GM23338 (cell line): ENCODE measurements around the gene ANKRD65. TPM values are rescaled to one million over a fixed set of nuclear protein-coding genes. Genes with fewer than 3 reads are reported as not detected.

Experiments used
- ATAC-seq: fragments of 200-7000 bp; cut with Tn5 transposase; 3 replicates; pipeline ENCODE4 v1.9.1; 2020
- DNase-seq: peaks from one replicate; pipeline ENCODE4 v3.0.0-alpha.2; 2015; ENCODE audit warnings: low spot score
- H2AFZ ChIP-seq: fragments of 200-600 bp; sonication (generic); 2 replicates; pipeline ENCODE4 v1.8.0; 2016; ENCODE audit warnings: antibody characterized with exemption, mild to moderate bottlenecking, moderate library complexity
- H3F3A ChIP-seq: fragments of 200-600 bp; sonication (generic); replicated peaks from 2 replicates; pipeline ENCODE4 v1.8.0; 2017; ENCODE audit warnings: antibody characterized with exemption, mixed run types, low read depth
- H3K27ac ChIP-seq: fragments of 200-600 bp; sonication (generic); 2 replicates; pipeline ENCODE4 v1.6.1; 2016; ENCODE audit warnings: low read depth
- H3K27me3 ChIP-seq: fragments of 200-600 bp; sonication (generic); 2 replicates; pipeline ENCODE4 v1.8.0; 2016; ENCODE audit warnings: mild to moderate bottlenecking, mixed run types, moderate library complexity; ENCODE audit not compliant: insufficient read depth
- H3K36me3 ChIP-seq: fragments of 200-600 bp; sonication (generic); 2 replicates; pipeline ENCODE4 v1.8.0; 2016; ENCODE audit warnings: mild to moderate bottlenecking; ENCODE audit not compliant: insufficient read depth
- H3K4me1 ChIP-seq: fragments of 200-600 bp; sonication (generic); 2 replicates; pipeline ENCODE4 v1.8.0; 2016; ENCODE audit warnings: mild to moderate bottlenecking, moderate library complexity; ENCODE audit not compliant: insufficient read depth
- H3K4me2 ChIP-seq: fragments of 200-600 bp; sonication (generic); 2 replicates; pipeline ENCODE4 v1.7.1; 2017; ENCODE audit warnings: mixed run types
- H3K4me3 ChIP-seq: fragments of 200-600 bp; sonication (generic); 2 replicates; pipeline ENCODE4 v1.6.1; 2016; ENCODE audit warnings: mixed run types
- H3K79me2 ChIP-seq: fragments of 200-600 bp; sonication (generic); replicated peaks from 2 replicates; pipeline ENCODE4 v1.8.0; 2017; ENCODE audit warnings: mild to moderate bottlenecking; ENCODE audit not compliant: insufficient read depth
- H3K9me2 ChIP-seq: fragments of 200-600 bp; sonication (generic); 2 replicates; pipeline ENCODE4 v1.8.0; 2017; ENCODE audit not compliant: insufficient read depth
- H4K20me1 ChIP-seq: fragments of 200-600 bp; sonication (generic); replicated peaks from 2 replicates; pipeline ENCODE4 v1.8.0; 2017; ENCODE audit warnings: mild to moderate bottlenecking; ENCODE audit not compliant: insufficient read depth
- H3K27ac Mint-ChIP-seq: 2 replicates; pipeline ENCODE4 v1.8.0; 2020; ENCODE audit warnings: inconsistent platforms, mild to moderate bottlenecking, moderate library complexity, mixed read lengths
- H3K27me3 Mint-ChIP-seq: 3 replicates; pipeline ENCODE4 v1.8.0; 2022; ENCODE audit warnings: low read depth, mild to moderate bottlenecking, moderate library complexity, mixed read lengths, inconsistent platforms; ENCODE audit not compliant: insufficient read depth, poor library complexity
- H3K36me3 Mint-ChIP-seq: 3 replicates; pipeline ENCODE4 v1.8.0; 2021; ENCODE audit warnings: low read depth, mild to moderate bottlenecking, inconsistent platforms, moderate library complexity, mixed read lengths
- H3K4me1 Mint-ChIP-seq: 3 replicates; pipeline ENCODE4 v1.8.0; 2020; ENCODE audit warnings: mild to moderate bottlenecking, inconsistent platforms, mixed read lengths
- H3K4me3 Mint-ChIP-seq: 3 replicates; pipeline ENCODE4 v1.8.0; 2021; ENCODE audit warnings: moderate library complexity, mild to moderate bottlenecking, inconsistent platforms, mixed read lengths
- H3K9me3 Mint-ChIP-seq: 3 replicates; pipeline ENCODE4 v1.8.0; 2020; ENCODE audit warnings: moderate library complexity, mild to moderate bottlenecking, inconsistent platforms, mixed read lengths
- JUNB ChIP-seq: IDR thresholded peaks from one replicate; pipeline ENCODE4 v1.6.1; 2016; ENCODE audit warnings: antibody characterized with exemption; ENCODE audit not compliant: unreplicated experiment
- POLR2AphosphoS5 ChIP-seq: IDR thresholded peaks from 2 replicates; pipeline ENCODE4 v1.6.1; 2016; ENCODE audit warnings: antibody characterized with exemption, low read depth
- ZNF114 ChIP-seq: fragments of 250-450 bp; sonication (Bioruptor Pico); IDR thresholded peaks from 2 replicates; pipeline ENCODE4 v1.5.0; 2020; ENCODE audit warnings: mild to moderate bottlenecking, moderate library complexity
- ZNF331 ChIP-seq: fragments of 250-450 bp; sonication (Bioruptor Pico); IDR thresholded peaks from 2 replicates; pipeline ENCODE4 v1.5.0; 2020; ENCODE audit warnings: low read depth, mild to moderate bottlenecking, moderate library complexity
- polyA plus RNA-seq: library from polyadenylated mRNA; unstranded; fragments of >200 nt; fragmentation: Nextera tagmentation; extraction: Ambion mirVana; gene quantifications from 2 replicates; pipeline ENCODE4 v1.2.1, GENCODE V29; 2016
- total RNA-seq: library from RNA; depleted of rRNA; stranded (reverse); fragments of >200 nt; shearing (Covaris generic); gene quantifications from 2 replicates; pipeline ENCODE4 v1.2.3, GENCODE V29; 2014
- TF ChIP-seq, protein P1 (sequence below): fragments of 250-450 bp; sonication (Bioruptor Pico); IDR thresholded peaks from 2 replicates; pipeline ENCODE4 v1.5.0; 2020; ENCODE audit warnings: mild to moderate bottlenecking, moderate library complexity
- TF ChIP-seq, protein P2 (sequence below): IDR thresholded peaks from 2 replicates; pipeline ENCODE4 v1.6.1; 2016; ENCODE audit warnings: antibody characterized with exemption

ANKRD65 gene
- total and polyA plus RNA-seq, 2 experiments from 2014 or later: 1.6 to 1.7 TPM

DNA sequence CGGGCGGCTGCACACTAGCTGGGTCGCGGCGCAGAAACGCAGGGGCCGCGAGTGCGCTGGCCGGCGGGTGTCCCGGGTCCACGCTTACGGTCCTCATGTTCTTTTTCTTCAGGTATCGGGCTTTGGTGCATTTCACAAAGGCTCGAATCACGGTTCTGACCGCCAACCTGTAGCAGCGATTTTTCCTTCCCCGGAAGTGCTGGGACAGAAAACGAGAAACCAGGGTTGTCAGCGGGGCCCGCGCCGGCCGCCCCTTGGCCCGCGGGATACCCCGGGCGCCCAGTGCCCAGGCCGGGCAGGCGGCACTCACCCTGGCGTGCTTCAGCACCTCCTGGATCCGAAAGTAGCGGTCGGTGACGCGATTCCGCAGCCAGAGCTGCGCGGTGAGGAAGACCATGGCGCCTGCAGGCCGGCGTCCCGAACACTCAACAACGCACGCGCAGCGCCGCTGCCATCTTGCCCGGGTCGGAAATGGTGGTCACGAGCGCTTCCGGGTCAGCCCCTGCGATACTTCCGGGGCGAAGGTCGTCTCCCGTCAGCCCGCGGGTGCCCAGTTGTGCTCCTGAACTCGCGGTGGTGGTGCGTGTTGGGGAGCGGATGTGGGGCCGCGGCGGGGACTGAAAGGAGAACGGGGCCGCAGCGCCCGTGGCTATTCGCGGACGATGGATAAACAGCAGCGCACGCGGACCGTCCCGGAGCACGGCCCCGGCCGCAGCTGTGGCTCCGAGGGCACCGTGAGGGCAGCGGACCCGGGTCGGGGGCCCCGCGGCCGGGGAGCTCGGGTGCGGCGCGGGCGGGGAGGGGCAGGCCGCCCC lies 14.0 kb downstream of the ANKRD65 start, which contains the start of gene MRPL20 (continued):
- TF ChIP-seq, protein P1, sequence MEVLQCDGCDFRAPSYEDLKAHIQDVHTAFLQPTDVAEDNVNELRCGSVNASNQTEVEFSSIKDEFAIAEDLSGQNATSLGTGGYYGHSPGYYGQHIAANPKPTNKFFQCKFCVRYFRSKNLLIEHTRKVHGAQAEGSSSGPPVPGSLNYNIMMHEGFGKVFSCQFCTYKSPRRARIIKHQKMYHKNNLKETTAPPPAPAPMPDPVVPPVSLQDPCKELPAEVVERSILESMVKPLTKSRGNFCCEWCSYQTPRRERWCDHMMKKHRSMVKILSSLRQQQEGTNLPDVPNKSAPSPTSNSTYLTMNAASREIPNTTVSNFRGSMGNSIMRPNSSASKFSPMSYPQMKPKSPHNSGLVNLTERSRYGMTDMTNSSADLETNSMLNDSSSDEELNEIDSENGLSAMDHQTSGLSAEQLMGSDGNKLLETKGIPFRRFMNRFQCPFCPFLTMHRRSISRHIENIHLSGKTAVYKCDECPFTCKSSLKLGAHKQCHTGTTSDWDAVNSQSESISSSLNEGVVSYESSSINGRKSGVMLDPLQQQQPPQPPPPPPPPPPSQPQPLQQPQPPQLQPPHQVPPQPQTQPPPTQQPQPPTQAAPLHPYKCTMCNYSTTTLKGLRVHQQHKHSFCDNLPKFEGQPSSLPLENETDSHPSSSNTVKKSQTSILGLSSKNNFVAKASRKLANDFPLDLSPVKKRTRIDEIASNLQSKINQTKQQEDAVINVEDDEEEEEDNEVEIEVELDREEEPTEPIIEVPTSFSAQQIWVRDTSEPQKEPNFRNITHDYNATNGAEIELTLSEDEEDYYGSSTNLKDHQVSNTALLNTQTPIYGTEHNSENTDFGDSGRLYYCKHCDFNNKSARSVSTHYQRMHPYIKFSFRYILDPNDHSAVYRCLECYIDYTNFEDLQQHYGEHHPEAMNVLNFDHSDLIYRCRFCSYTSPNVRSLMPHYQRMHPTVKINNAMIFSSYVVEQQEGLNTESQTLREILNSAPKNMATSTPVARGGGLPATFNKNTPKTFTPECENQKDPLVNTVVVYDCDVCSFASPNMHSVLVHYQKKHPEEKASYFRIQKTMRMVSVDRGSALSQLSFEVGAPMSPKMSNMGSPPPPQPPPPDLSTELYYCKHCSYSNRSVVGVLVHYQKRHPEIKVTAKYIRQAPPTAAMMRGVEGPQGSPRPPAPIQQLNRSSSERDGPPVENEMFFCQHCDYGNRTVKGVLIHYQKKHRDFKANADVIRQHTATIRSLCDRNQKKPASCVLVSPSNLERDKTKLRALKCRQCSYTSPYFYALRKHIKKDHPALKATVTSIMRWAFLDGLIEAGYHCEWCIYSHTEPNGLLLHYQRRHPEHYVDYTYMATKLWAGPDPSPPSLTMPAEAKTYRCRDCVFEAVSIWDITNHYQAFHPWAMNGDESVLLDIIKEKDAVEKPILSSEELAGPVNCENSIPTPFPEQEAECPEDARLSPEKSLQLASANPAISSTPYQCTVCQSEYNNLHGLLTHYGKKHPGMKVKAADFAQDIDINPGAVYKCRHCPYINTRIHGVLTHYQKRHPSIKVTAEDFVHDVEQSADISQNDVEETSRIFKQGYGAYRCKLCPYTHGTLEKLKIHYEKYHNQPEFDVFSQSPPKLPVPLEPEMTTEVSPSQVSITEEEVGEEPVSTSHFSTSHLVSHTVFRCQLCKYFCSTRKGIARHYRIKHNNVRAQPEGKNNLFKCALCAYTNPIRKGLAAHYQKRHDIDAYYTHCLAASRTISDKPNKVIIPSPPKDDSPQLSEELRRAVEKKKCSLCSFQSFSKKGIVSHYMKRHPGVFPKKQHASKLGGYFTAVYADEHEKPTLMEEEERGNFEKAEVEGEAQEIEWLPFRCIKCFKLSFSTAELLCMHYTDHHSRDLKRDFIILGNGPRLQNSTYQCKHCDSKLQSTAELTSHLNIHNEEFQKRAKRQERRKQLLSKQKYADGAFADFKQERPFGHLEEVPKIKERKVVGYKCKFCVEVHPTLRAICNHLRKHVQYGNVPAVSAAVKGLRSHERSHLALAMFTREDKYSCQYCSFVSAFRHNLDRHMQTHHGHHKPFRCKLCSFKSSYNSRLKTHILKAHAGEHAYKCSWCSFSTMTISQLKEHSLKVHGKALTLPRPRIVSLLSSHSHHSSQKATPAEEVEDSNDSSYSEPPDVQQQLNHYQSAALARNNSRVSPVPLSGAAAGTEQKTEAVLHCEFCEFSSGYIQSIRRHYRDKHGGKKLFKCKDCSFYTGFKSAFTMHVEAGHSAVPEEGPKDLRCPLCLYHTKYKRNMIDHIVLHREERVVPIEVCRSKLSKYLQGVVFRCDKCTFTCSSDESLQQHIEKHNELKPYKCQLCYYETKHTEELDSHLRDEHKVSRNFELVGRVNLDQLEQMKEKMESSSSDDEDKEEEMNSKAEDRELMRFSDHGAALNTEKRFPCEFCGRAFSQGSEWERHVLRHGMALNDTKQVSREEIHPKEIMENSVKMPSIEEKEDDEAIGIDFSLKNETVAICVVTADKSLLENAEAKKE (CRISPR knock-in tag): no peak
- TF ChIP-seq ZNF114 (CRISPR knock-in tag): no peak
- TF ChIP-seq JUNB: no peak
- TF ChIP-seq ZNF331 (CRISPR knock-in tag): no peak

DNA sequence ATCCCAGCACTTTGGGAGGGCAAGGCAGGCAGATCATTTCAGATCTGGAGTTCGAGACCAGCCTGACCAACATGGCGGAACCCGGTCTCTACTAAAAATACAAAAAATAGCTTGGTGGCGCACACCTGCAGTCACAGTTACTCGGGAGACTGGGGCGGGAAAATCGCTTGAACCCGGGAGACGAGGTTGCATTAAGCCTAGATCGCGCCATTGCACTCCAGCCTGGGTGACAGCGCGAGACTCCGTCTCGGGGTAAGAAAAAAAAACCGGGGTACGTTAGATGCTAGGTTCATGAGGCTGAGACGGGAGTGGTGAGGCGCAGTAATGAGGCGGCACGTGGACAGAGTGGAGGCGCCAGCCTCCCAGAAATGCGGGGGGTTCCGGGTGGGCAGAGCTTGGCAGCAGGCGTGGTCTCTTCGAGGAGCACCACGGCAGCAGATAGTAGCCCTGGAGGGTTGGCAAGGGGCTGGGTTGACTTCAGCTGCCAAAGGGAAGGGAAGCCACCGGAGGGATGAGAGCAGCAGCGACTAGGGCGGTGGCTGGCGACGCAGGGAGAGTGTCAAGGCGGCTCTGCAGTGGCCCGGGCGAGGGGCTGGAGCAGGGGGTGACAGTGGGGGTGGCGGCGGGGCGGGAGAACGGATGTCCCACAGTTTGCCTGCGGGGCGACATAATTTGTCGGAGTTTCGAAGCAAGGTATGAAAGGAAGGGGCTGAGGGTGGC lies 14.8 kb downstream of the ANKRD65 start:
- no peaks in the 10 kb centered on the region for H3K27me3 ChIP-seq
- H3K27ac Mint-ChIP-seq: peak overlapping the region; percentile 84

More for the DNA sequence above, 14.8 kb downstream of the ANKRD65 start:
- H3K36me3 Mint-ChIP-seq: peaks cover 74% of the 10 kb centered on the region
- no peaks in the 10 kb centered on the region for H3K9me2 ChIP-seq
- peaks cover 45% of the 10 kb centered on the region for H3K4me1 Mint-ChIP-seq
- peak overlapping the region; percentile 98 for H3K4me3 ChIP-seq
- H3K4me1 ChIP-seq: peaks cover 37% of the 10 kb centered on the region
- peaks cover 62% of the 10 kb centered on the region for H3F3A ChIP-seq
- 0 out of 2 replicates have a peak overlapping the region, but pooled peaks have one; percentile 76 for H2AFZ ChIP-seq
- H3K4me3 Mint-ChIP-seq: peak overlapping the region; percentile 93
- peak overlapping the region; percentile 92 for H3K27ac ChIP-seq
- no peak for DNase-seq
- H3K4me2 ChIP-seq: peak overlapping the region; percentile 75
- H3K27me3 Mint-ChIP-seq: peaks cover 30% of the 10 kb centered on the region
- H3K79me2 ChIP-seq: peaks cover 48% of the 10 kb centered on the region
- H4K20me1 ChIP-seq: peaks cover 16% of the 10 kb centered on the region
- TF ChIP-seq, protein P2, sequence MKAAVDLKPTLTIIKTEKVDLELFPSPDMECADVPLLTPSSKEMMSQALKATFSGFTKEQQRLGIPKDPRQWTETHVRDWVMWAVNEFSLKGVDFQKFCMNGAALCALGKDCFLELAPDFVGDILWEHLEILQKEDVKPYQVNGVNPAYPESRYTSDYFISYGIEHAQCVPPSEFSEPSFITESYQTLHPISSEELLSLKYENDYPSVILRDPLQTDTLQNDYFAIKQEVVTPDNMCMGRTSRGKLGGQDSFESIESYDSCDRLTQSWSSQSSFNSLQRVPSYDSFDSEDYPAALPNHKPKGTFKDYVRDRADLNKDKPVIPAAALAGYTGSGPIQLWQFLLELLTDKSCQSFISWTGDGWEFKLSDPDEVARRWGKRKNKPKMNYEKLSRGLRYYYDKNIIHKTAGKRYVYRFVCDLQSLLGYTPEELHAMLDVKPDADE: no peak
- TF ChIP-seq POLR2AphosphoS5: 0 out of 2 replicates have a peak, but pooled peaks have one; percentile 22
- ATAC-seq: no peak; the same call in 2 of the 3 replicates
- peaks cover 37% of the 10 kb centered on the region for H3K36me3 ChIP-seq
- peaks cover 4% of the 10 kb centered on the region for H3K9me3 Mint-ChIP-seq
